GM18951 (cell line): ENCODE results near the gene ASGR1.

Source experiments
- POLR2A ChIP-seq: IDR thresholded peaks from 4 replicates; pipeline ENCODE4 v1.6.1; 2011; ENCODE audit warnings: mild to moderate bottlenecking; ENCODE audit not compliant: insufficient read length, insufficient read depth; ENCODE audit errors: extremely low read depth
- in situ Hi-C: fragments of 300-500 bp; cut with MboI; formaldehyde crosslinking; loops from one replicate; pipeline ENCODE4 v1.12.0; 2022; ENCODE audit warnings: low sequenced_read_pairs, mixed read lengths, inconsistent platforms; ENCODE audit not compliant: unreplicated experiment

The ASGR1 gene

DNA sequence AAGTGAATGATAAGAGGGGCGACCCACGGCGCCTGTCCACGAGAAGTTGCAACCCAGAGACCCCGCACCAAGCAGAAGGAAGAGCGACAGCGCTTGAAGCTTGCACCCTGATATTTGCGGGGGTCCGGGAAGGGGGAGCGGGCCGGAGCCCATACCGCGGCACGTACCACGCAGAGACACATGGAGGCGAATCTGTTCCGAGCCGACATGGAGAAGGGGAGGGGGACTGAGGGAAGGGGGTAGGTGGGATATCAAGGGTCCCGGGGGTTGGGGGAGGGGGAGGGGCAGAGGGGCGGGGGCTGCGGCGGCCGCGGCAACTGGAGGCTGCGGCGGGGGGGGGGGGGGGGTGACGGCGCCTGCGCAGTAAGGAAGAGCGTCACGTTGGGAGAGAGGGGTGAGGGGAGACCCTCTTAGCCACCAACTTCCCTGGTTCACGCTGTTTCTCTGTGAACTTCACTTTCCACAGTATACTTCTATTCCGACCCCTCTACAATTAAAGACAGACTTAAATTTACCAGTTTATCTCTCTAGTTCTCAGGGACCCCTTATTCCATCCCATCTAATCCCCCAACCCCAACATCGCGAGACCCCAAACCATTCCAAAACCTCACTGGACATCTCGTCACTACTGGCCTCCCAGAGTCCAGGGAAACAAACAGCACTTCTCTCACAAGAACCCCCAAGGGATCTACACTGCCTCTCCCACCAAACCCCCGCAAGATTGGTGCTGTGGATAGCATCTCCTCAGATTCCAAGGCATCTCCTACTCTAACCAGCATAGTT lies 32.5 kb upstream of the ASGR1 start:
- TF ChIP-seq POLR2A, result no peak
- in situ Hi-C loops, result no loop called here

DNA sequence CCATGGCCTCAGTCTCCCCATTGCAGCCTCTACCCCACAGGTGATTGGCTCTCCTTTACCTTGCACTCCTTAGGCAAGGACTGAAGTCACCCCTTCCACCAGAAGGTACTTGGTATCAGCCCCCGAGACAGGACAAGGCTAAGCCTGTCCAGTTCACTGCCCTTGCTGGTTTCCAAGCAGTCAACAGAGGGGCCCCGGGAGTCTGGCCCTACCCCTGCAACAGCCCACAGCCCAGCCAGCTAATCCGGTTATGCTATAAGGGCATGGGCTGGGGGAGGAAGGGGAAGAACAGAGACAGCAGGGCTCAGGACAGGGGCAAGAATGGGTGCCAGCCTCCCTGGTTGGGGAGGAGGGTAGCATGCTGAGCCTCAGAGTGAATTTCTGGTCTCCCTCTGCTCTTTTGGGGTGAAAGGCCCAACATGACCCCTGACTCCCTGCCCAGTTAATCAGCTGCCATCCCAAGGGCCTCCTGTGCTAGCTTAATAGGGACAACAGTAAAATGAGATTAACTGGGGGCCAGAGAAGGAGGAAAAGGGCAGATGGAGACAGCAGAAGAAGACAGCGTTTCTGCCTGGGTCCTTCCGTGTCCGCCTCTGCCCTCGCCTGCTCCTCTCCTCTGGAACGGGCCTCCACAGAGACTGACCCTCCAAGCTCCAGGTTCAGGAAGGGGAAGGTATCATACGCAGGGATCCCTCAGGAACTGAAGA lies 29.7 kb upstream of the ASGR1 start:
- in situ Hi-C loops, result no loop called here
- no peak for TF ChIP-seq POLR2A

DNA sequence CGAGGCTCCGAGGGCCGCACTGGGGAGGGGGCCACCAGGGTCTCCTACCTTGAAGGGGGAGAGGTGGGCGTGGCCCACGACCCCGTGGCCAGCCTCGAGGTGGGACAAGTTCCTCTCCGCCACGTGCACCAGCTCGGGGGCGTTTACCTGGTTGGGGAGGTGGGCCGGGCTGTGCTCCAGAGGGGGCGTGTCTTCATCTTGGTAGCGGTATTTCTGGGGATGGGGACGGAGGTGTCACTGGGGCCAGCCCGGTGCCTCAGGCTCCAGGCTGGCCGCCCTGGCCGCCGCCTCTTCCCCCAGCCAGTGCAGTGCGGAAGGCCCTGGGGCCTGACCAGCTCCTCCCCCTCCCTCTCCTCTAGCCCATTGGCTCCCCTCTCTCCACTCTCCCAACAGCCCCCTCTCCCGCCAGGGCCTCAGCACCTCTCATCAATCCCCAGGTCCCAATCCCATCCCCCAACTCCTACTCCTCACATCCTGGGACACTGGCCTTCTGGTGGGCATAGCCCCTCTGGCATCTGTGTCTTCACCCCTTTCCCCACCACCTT lies 28.9 kb upstream of the ASGR1 start:
- in situ Hi-C loops, result no loop called here
- no peak for TF ChIP-seq POLR2A

DNA sequence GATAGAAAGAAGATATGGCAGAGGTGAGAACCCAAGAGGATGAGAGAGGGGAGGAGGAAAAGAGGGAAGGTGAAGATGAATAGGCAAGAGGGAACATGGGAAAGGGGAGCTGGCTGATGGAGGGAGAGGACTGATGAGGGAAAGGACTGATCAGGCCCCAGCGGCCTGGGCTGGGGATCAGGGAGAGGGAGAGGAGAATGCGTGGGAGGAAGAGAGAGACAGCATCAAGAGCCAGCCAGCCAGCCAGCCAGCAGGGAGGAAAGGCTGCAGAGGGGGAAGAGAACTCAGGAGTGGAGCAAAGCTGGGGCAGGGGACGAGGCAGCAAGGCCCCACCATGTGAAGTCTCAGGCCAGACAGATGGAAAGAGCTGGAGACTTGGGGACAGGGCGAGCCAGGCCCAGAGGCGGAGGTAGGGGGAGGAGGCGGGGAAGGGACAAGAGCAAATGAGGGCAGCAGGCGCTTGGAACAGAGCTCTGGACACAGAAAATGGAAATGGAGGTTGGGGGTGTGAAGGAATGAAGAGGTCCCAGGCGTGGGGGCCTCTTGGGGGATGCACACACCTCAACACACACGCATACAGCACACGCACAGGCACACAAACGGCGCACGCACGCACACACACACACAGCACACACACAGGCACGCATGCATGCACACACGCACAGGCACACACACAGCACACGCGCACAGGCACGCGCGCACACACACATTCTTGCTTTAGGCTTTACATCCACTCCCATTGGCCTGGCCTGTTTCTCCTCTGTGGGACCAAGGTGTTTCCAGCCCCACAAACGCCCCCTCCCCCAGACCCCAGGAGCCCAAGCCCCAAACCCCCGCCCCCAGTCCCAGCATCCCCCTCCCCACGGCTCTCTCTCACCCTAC lies 28.2 kb upstream of the ASGR1 start:
- in situ Hi-C loops, result no loop called here
- TF ChIP-seq POLR2A, result no peak

DNA sequence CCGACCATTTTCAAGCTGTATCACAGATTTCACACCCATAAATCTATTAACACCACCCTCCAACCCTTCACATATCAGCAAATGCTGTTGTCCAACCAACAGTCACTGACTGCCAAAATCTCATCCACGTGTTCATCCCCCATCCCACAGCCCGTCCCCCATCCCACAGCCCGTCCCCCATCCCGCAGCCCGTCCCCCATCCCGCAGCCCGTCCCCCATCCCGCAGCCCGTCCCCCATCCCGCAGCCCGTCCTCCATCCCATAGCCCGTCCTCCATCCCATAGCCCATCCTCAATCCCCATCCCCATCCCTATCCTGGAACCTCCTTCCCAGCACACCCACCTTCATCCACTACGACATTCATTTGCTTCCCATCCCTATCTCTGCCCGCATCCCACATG lies 26.4 kb upstream of the ASGR1 start:
- no peak for TF ChIP-seq POLR2A
- in situ Hi-C loops, result no loop called here

DNA sequence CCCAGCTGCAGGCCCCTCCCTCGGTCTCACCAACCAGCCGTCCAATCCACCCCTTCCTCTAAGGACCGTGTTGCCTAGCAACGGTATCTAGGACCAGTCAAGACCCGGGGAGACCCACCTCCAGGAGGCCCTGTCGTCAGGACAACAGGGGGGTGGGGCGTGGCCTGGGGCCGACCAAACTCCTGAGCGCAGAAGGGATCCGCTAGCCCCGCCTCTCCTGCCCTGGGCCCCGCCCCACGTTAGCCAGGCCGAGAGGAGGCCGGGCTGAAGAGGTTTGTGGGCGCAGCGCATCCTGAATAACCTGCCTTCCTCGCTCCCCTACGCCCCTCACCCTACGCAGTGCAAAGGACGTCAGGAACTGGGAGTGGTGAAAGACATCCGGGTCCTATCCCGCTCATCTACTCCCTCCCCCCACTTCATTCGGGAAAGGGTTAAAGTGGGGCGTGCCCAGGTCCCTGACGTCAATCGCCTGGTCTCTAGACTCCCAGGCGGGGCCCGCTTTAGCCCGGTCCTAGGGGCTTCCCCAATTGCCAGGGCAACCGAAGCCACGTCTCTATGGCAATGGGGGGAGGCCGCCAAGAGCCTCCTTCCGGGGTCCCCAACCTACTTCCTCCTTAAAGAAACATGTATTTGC lies 25.8 kb upstream of the ASGR1 start:
- in situ Hi-C loops, result no loop called here

DNA sequence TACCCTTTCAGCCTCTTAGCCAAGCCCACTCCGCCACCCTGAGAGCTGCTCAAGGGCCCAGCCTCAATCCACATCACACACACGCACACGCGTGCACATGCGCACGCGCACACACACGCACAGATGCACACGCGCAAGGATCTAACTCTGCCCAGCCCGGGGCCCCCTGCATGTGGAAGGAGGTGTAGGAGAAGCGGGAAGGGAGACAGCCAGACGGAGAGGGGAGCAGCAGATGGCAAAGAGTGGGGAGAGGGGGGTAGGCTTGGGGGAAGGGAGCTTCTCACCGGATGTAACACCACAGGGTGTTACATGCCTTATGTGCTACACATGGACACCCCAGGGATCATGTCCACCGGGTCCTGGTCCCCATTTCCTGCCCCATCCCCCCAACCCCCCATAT lies 25.2 kb upstream of the ASGR1 start:
- no peak for TF ChIP-seq POLR2A
- in situ Hi-C loops, result no loop called here

More for the DNA sequence above, 25.8 kb upstream of the ASGR1 start:
- peak; percentile 31 for TF ChIP-seq POLR2A

DNA sequence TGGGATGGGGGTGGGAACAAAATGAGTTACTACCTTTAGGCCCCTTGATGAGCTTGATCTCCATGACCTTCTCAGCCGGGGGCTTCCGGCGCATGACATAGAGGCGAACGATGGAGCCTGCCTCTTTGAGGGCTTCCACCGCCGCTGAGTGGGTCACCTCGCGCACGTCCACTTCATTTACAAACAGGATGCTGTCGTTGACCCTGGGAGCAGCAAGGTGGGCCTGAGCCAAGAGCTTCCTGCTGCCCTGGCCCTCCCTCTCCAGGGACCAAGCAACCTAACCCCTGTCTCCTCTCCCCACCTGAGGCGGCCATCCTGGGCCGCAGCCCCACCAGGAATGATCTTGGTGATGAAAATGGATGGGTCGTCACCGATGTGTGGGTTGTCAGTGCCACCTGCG lies 24.2 kb upstream of the ASGR1 start:
- TF ChIP-seq POLR2A, result no peak
- in situ Hi-C loops, result no loop called here

DNA sequence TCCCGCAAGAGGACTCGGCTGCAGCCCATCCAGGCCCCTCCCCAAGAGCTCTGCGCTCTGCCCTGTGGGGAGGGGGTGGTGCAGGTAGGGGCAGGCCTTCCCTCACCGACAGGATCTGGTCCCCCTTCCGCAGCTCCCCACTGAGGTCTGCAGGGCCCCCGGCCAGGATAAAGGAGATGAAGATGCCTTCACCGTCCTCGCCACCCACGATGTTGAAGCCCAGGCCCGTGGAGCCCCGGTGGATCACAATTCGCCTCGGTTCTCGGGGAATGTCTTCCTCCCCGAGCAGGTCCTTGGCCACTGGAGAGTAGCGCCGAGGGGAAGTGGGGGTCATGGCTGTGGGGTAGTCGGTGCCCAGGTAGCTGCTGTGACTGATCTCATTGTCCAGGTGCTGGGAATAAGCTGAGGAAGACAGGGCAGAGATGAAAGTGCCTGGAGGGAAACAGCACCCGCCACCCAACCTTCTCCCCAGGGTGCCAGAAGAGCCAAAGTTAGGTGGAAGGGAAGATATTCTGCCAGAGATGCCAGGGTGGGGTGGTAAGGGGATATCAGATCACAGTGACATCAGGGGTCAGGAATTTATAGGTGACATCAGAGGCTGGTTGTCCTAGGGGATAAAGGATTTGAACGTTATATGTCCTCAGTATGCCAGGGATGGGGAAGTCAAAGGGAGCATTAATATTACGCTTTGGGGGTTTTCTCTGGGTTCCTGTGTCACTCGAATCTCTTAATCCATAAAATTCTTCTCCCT lies 17.7 kb upstream of the ASGR1 start:
- in situ Hi-C loops, result no loop called here
- TF ChIP-seq POLR2A, result no peak

DNA sequence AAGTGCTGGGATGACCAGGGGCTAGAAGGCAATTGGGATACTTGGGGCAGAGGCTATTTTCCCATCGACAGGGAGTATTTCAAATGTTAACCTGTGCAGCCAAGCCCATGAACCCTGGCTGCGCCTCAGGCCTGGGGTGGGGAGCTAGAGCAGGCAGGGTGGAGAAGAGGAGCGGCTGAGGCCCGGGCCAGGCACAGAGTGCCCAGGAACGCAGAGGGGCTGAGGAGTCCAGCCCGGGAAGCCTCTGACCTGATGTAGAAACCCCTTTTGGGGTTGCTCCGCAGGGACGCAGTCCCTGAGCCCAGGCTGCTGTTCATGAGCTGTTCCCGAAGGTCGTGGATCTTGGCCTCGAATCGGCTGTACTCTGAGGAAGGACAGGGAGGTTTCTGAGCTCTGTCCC lies 16.8 kb upstream of the ASGR1 start:
- TF ChIP-seq POLR2A, result no peak
- in situ Hi-C loops, result no loop called here

DNA sequence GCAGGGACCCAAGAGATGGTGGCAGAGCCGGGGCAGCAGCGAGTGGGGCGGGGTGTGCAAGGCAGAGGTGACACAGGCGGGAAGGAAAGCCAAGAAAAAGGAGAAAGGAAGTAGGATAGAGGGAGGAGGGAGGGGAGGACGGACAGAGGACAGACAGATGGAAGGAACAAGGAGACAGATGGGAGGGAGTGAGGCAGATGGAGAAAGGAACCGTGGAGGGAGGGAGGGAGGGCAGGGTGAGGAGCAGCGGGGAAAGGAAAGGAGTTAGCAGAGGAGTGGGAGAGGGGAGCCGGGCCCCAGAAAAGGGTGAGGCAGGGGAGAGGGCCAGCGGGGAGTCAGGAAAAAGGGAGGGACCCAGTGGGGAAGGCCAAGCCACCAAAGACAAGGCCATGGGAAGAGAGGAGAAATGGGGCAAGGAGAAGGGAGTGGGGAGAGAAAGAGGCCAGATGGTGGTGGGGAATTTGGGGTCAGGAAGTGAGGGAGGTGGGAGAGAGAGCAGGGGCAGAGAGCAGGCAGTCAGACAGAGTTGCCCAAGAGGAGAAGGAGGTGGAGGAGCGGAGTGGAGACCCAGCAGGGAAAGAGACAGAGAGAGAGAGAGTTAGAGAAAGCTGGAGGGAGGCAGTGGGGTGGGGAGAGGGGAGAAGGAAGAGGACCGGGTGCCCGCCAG lies 13.2 kb upstream of the ASGR1 start:
- TF ChIP-seq POLR2A, result no peak
- in situ Hi-C loops, result no loop called here

DNA sequence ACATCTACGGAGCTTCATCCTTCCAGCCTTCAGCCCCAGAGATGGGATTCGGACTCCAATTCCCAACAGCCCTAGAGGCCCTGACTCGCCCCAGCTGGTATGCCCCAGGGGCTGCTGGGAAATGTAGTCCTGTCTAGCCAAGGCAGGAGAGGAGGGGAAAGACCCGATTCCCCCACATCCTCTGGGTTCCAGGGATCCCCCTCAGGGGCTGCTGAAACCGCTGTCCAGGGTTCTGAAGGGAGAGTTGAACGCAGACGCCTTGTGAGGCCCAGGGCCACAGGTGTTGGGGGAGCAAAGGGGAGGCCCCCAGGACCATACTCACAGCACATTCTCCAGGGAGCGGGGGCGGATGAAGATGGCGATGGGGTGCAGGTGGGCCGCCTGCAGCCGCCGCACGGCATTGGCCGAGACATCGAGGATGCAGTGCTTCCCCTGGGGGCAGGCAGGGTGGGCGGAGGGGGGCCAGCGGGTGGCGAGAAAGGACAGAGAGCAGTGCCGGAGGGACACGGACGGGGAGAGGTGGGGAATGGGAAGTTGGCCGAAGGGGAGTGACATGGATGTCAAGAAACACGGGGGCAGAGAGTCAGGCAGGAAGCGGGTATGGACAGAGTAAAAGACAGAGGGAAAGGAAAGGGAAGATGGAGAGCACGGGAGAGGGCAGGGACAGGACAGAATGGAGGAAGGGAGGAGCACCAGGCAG lies 12.6 kb upstream of the ASGR1 start:
- in situ Hi-C loops, result no loop called here
- TF ChIP-seq POLR2A, result no peak
